Epithelial cell of esophagus (primary cell): ENCODE results near the gene IL18RAP.

Source experiments
- DNase-seq: peaks from one replicate; pipeline ENCODE4 v3.0.0; 2010; ENCODE audit warnings: low read depth
- H3K4me3 ChIP-seq: 2 replicates; pipeline ENCODE4 v1.5.1; 2011; ENCODE audit warnings: mild to moderate bottlenecking, low read length, control low read depth
- TF ChIP-seq, protein P1 (sequence below): IDR thresholded peaks from 2 replicates; pipeline ENCODE4 v1.5.1; 2011; ENCODE audit warnings: low read depth, mild to moderate bottlenecking, low read length, control low read depth, inconsistent platforms; ENCODE audit not compliant: insufficient read depth; ENCODE audit errors: missing control alignments

The IL18RAP gene

DNA sequence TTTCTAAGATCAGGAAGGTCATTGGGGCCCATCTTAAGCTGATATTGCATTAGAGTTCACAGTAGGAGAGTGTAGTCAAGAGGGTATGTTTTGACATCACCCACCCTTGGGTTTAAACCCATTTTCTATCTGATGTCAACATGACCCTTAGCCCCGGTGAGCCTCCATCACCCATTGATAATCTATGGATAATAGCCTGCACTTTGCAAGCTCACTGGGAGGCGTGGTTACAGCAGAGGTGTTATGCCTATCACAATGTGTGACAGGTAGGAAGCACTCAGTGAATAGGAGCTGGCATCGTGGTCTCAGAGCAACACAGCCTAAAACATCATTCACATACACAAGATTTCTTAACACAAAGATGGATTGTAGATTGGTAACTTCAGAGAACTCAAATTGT lies 21.3 kb downstream of the IL18RAP start:
- TF ChIP-seq, protein P1, sequence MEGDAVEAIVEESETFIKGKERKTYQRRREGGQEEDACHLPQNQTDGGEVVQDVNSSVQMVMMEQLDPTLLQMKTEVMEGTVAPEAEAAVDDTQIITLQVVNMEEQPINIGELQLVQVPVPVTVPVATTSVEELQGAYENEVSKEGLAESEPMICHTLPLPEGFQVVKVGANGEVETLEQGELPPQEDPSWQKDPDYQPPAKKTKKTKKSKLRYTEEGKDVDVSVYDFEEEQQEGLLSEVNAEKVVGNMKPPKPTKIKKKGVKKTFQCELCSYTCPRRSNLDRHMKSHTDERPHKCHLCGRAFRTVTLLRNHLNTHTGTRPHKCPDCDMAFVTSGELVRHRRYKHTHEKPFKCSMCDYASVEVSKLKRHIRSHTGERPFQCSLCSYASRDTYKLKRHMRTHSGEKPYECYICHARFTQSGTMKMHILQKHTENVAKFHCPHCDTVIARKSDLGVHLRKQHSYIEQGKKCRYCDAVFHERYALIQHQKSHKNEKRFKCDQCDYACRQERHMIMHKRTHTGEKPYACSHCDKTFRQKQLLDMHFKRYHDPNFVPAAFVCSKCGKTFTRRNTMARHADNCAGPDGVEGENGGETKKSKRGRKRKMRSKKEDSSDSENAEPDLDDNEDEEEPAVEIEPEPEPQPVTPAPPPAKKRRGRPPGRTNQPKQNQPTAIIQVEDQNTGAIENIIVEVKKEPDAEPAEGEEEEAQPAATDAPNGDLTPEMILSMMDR: no peak
- H3K4me3 ChIP-seq: no peak overlapping the region
- DNase-seq: no peak

DNA sequence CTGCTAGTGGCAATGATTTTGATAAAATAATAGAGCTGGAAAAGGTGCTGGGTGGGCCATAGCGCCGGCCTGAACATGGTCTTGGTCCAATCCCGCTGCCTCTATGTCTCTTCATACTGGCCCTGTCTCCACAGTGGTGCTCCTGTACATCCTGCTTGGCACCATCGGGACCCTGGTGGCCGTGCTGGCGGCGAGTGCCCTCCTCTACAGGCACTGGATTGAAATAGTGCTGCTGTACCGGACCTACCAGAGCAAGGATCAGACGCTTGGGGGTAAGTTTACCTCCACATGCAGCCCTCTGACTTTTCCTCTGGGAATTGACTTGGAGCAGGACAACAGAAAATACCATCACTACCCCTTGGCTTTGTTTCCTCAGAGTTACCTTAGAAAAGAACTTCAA lies 24.0 kb downstream of the IL18RAP start:
- DNase-seq: no peak
- TF ChIP-seq, protein P1: no peak
- no peak overlapping the region for H3K4me3 ChIP-seq

DNA sequence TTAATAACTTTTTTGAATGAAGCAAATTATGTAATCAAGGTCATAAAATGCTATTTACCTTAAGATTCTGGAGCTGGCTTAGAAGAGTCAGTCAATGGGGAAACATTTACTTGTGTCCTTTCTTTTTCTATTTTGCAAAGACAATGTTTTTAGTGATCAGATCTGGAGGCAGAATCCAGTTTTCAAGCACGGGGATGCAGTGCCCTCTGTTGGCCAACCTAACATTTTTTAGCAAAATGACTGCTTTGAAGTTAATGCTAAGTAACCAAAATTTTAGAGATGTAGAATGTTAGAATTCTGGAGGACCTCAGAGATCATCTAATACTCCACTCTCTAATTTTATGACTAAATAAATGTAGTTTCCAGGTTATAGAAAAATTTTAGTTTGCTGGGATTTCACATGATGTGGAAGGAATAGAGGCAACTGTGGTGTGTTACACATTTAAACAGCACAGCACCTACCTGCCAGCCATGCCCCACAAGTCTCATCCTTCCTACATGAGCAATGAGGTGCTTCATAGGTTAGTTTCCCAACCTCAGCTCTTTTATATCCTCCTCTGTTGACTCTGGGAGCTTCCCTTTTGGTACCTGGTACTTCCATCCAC lies 26.5 kb downstream of the IL18RAP start:
- H3K4me3 ChIP-seq: no peak overlapping the region
- TF ChIP-seq, protein P1: peak; percentile 75
- DNase-seq: peak; percentile 56

DNA sequence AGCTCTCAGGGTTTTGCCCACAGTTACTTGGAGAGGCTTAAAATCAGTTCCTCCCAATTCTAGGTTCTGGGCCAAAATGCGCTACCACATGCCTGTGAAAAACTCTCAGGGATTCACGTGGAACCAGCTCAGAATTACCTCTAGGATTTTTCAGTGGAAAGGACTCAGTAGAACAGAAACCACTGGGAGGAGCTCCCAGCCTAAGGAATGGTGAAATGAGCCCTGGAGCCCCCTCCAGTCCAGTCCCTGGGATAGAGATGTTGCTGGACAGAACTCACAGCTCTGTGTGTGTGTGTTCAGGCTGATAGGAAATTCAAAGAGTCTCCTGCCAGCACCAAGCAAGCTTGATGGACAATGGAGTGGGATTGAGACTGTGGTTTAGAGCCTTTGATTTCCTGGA lies 29.0 kb downstream of the IL18RAP start:
- H3K4me3 ChIP-seq: no peak overlapping the region
- TF ChIP-seq, protein P1: no peak
- no peak for DNase-seq

DNA sequence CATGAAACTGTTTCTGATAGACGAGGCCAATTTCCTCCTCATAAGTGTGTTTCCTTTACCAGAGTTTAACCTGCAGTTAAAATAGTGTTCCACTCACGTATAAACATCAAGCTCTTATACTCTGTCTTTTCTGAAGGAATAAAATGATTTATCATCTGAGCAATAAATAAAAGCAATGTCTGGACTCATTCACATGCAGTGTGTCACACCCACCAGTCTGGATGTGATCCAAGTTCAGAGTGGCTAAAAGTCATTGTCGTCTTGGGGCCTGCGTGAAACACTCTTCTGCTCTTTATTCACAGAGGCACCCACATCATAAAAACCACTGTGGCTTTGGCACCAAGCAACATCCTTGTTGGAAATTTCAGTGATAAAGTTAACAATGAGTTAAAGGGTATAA lies 30.5 kb downstream of the IL18RAP start:
- H3K4me3 ChIP-seq: no peak overlapping the region
- TF ChIP-seq, protein P1: no peak
- DNase-seq: no peak

DNA sequence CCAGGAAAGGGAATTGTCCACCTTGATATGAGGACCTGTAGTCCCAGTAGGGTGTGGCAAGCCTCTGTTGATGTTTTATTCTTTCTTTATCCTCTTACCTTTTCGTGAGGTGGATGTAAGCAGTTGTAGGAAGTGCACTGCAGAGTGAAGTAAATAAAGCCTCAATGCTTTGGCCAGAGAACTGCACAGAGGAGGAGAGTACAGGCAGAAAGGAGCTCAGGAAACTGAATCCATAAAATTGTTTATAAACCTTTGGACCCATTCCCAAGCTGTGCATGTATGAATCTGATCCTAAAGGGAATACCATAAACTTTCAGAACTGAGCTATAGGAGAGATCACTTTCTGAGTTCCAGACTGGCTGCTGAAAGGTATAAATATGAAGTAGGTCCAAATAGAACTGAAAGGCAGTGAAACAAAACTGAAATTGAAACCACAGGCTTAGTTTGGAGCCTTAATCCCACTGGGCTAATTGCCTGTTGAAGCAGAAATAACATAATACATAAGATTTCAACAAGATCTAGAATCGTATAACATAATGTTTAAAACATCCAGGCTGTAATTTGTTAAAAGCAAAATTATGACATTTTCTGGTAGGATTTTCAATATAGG lies 32.2 kb downstream of the IL18RAP start:
- TF ChIP-seq, protein P1: no peak
- H3K4me3 ChIP-seq: no peak overlapping the region
- DNase-seq: no peak

DNA sequence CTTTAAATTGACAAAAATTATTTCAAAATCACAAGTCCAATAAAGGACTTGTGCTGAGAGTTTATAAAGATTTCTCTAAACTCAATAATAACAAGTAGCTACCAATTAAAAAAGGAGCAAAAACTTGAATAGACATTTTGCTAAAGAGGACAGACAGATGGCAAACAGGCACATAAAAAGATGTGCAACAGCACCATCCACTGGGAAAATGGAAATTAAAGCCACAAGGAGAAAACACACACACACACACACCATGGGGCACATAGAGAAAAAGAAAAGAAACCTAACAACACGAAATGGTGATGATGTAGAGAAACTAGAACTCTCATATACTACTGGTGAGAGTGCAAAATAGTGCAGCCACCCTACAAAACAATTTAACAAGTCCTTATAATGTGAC lies 37.5 kb downstream of the IL18RAP start:
- no peak for DNase-seq
- no peak overlapping the region for H3K4me3 ChIP-seq
- TF ChIP-seq, protein P1: no peak
